Esophagus muscularis mucosa (tissue), 4 donors: Measurements from ENCODE around the gene INKA2. TPM values are rescaled to one million over a fixed set of nuclear protein-coding genes. Genes with fewer than 3 reads are reported as not detected.
A peak's percentile ranks its signal among the peaks of the same experiment; 100 is the strongest.

ENCODE experiments used
- DNase-seq: peaks from one replicate; pipeline ENCODE4 v3.0.0-alpha.2; 2017; ENCODE audit errors: extremely low spot score
- H3K27ac ChIP-seq, 4 donors: fragments of 200-600 bp; sonication (generic); replicated peaks in 1 of 4; 1 replicate in 3 of 4; 2 replicates in 1 of 4; pipeline ENCODE4 v1.5.1; 2016 to 2019; ENCODE audit warnings: mild to moderate bottlenecking in 1 of 4
- H3K27me3 ChIP-seq, 4 donors: fragments of 200-600 bp; sonication (generic); one replicate each; pipeline versions ENCODE4 v1.5.1 to v1.6.0; 2016 to 2019
- H3K36me3 ChIP-seq, 4 donors: fragments of 200-600 bp; sonication (generic); one replicate each; pipeline ENCODE4 v1.5.1; 2016 to 2019
- H3K4me1 ChIP-seq, 4 donors: fragments of 200-600 bp; sonication (generic); one replicate each; pipeline ENCODE4 v1.5.1; 2016 to 2019
- H3K4me3 ChIP-seq, 4 donors: fragments of 200-600 bp; sonication (generic); 1 replicate in 2 of 4; 2 replicates in 2 of 4; pipeline ENCODE4 v1.5.1; 2016 to 2019; ENCODE audit warnings: mild to moderate bottlenecking in 4 of 4, moderate library complexity in 1 of 4
- H3K9me3 ChIP-seq, 4 donors: fragments of 200-600 bp; sonication (generic); 1 replicate in 3 of 4; 2 replicates in 1 of 4; pipeline ENCODE4 v1.5.1; 2016 to 2019
- CTCF ChIP-seq, 3 experiments: fragments of 200-600 bp in 2 of 3; fragments of 450-650 bp in 1 of 3; sonication (generic) in 2 of 3; IDR thresholded peaks; one replicate each; pipeline ENCODE4 v1.5.1; 2017 to 2019; ENCODE audit warnings: antibody characterized with exemption in 3 of 3, mild to moderate bottlenecking in 2 of 3, moderate library complexity in 1 of 3
- EP300 ChIP-seq: sonication (generic); formaldehyde crosslinking; IDR thresholded peaks from one replicate; pipeline ENCODE4 v1.6.1; 2017; ENCODE audit warnings: antibody characterized with exemption
- POLR2A ChIP-seq: fragments of 450-650 bp; IDR thresholded peaks from one replicate; pipeline ENCODE4 v1.6.1; 2017; ENCODE audit warnings: antibody characterized with exemption, moderate library complexity, mild to moderate bottlenecking, low read depth
- POLR2AphosphoS5 ChIP-seq, 2 donors: sonication (generic); formaldehyde crosslinking; IDR thresholded peaks; one replicate each; pipeline ENCODE4 v1.6.1; 2017; ENCODE audit warnings: antibody characterized with exemption in 2 of 2
- WGBS: methylation state at CpG from one replicate; pipeline ENCODE4 v1.1.5; 2018; 5-methylcytosine and 5-hydroxymethylcytosine counted together
- intact Hi-C: fragments of 100-400 bp; cut with DNase I; formaldehyde crosslinking; loops from one replicate; pipeline ENCODE4 v1.15.1; 2023
- total RNA-seq, 4 donors: library from RNA; depleted of rRNA; stranded (reverse); fragments of >200 nt; gene quantifications; one replicate each; pipeline versions ENCODE4 v1.1.0 to v1.2.1, GENCODE V29; 2016

Gene INKA2
- total RNA-seq, 4 donors from 2014 or later = 4.0 to 10.8 (median 8.5) TPM

GRCh38 chr1:111768023-111768422, 28.8 kb upstream of the INKA2 start:
- Histone ChIP-seq H3K27ac (peak overlapping the region in 3 of 4 donors; percentile 1 to 26 (median 24)), H3K9me3 (no peaks in the 10 kb centered on the region), H3K4me1 (peaks cover 0 to 24% (median 22%) of the 10 kb centered on the region in 4 donors), H3K4me3 (no peak overlapping the region), H3K27me3 (no peaks in the 10 kb centered on the region), H3K36me3 (peaks cover 22 to 57% (median 38%) of the 10 kb centered on the region in 4 donors)
- no peak for DNase-seq
- no peak for TF ChIP-seq CTCF (IDR thresholded peaks at IDR 0.05)
- TF ChIP-seq POLR2AphosphoS5 (IDR thresholded peaks at IDR 0.05) = no peak
- TF ChIP-seq EP300 = no peak
- no peak for TF ChIP-seq POLR2A
- intact Hi-C loops = loop anchor here (10.0 kb wide), 1 partner anchor 543 kb away; the partner anchor contains the start of gene CHI3L2

DNA sequence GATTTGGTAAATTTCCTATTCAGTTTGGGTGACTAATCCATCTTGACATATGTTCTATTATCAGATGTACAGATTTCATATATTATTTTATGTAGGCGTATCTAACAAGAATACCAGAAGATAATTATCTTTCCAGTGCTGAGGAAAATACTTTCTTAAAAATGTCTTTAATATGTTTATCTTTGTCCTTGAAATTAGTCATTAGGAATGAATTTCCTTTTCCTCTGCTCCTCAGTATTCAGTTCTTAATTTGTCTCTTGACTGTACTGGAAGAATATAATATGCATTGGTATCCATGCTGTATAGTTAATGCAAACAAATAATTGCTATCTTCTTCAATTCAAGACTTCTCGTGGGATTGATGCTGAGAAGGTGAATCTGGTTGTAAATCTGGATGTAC, 23.1 kb upstream of the INKA2 start:
- Histone ChIP-seq H3K36me3 (peaks cover 36 to 86% (median 65%) of the 10 kb centered on the region in 4 donors), H3K27ac (no peak overlapping the region), H3K4me3 (no peak overlapping the region), H3K9me3 (no peaks in the 10 kb centered on the region), H3K27me3 (no peaks in the 10 kb centered on the region), H3K4me1 (peaks cover 2 to 18% (median 6%) of the 10 kb centered on the region in 4 donors)
- intact Hi-C loops = loop anchor here (10.0 kb wide), 1 partner anchor 538 kb away; the partner anchor contains the start of gene CHI3L2
- no peak for DNase-seq
- no peak for TF ChIP-seq POLR2A
- TF ChIP-seq POLR2AphosphoS5 (IDR thresholded peaks at IDR 0.05) = no peak
- TF ChIP-seq EP300 = no peak
- no peak for TF ChIP-seq CTCF (IDR thresholded peaks at IDR 0.05)
- WGBS = 89% methylated on average over 2 of the region's 2 CpGs

GRCh38 chr1:111761717-111762116, 22.5 kb upstream of the INKA2 start:
- Histone ChIP-seq H3K36me3 (peaks cover 36 to 82% (median 63%) of the 10 kb centered on the region in 4 donors), H3K27me3 (no peaks in the 10 kb centered on the region), H3K4me3 (no peak overlapping the region), H3K4me1 (peaks cover 8 to 20% (median 11%) of the 10 kb centered on the region in 4 donors), H3K27ac (no peak overlapping the region), H3K9me3 (no peaks in the 10 kb centered on the region)
- WGBS = 90% methylated on average over 2 of the region's 2 CpGs
- intact Hi-C loops = loop anchor here (10.0 kb wide), 1 partner anchor 537 kb away; the partner anchor contains the start of gene CHI3L2
- TF ChIP-seq POLR2AphosphoS5 (IDR thresholded peaks at IDR 0.05) (no peak), CTCF (IDR thresholded peaks at IDR 0.05) (no peak), EP300 (no peak), POLR2A (no peak)
- DNase-seq = no peak

- H3K27ac ChIP-seq = no peak overlapping the region
- no peaks in the 10 kb centered on the region for H3K9me3 ChIP-seq
- H3K27me3 ChIP-seq = no peaks in the 10 kb centered on the region
- intact Hi-C loops = loop anchor here (5.0 kb wide), 1 partner anchor 276 kb away; no protein-coding TSS in a partner anchor
- TF ChIP-seq POLR2A (no peak), CTCF (IDR thresholded peaks at IDR 0.05) (no peak), EP300 (no peak), POLR2AphosphoS5 (IDR thresholded peaks at IDR 0.05) (no peak)
- 57% methylated on average over 2 of the region's 2 CpGs for WGBS
- no peak overlapping the region for H3K4me3 ChIP-seq
- DNase-seq = no peak
- H3K4me1 ChIP-seq = peaks cover 17 to 33% (median 24%) of the 10 kb centered on the region in 4 donors
- H3K36me3 ChIP-seq = peaks cover 18 to 48% (median 35%) of the 10 kb centered on the region in 4 donors
These were observed 19.2 kb upstream of the INKA2 start for GRCh38 chr1:111758373-111758772.
